HG03066 (cell line): Measurements from ENCODE around the gene ZNF710.

ENCODE experiments used
- ATAC-seq: cut with Tn5 transposase; IDR thresholded peaks from one replicate; pipeline ENCODE4 v1.9.1; 2021; ENCODE audit warnings: low read depth; ENCODE audit not compliant: unreplicated experiment

ZNF710 gene

DNA sequence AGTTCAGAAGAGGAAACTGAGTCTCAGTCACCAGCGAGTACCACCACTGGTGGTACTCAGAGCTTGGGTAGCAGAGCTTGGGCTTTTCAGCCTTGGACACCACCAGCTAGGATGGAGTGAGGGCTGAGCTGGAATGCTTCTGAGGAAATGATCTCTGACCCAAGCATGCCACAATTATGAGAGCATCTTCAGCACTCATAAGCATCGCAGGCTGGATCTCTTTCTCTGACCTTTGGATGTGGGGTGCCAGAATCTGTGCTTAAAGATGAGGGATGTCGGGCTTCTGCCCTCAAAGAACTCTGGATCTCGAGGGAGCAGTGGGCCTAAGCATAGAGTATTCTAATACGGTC lies 36.4 kb downstream of the ZNF710 start:
- no peak for ATAC-seq

DNA sequence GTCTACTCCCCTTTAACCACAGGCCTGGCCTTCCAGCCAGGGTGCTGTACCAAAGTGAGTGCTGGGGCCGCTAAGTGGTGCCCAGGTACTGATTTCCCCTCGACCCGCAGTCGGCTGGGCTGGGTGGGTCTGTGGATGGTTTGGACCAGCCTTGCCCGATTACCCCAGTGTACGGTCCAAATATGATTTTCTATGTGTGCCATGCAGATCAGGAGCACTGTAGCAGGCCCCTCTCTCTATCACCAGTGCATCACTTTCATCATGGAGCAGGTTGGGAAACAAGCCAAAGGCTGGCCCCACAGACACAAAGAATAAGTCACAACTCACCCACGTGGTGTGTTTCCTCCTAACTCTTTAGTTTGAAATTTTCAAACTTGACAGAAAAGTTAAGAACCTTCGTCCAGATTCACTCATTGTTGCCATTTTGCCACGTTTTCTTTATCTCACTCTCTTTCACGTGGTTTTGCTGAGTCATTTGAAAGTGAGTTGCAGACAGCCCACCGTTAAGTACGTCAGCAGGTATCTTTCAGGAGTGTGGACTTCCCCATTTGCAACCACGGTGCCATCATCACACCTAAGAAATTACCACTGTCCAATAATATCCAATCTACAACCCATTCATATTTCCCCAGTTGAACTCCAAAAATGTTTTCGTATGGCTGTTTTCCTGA lies 37.0 kb downstream of the ZNF710 start:
- no peak for ATAC-seq

DNA sequence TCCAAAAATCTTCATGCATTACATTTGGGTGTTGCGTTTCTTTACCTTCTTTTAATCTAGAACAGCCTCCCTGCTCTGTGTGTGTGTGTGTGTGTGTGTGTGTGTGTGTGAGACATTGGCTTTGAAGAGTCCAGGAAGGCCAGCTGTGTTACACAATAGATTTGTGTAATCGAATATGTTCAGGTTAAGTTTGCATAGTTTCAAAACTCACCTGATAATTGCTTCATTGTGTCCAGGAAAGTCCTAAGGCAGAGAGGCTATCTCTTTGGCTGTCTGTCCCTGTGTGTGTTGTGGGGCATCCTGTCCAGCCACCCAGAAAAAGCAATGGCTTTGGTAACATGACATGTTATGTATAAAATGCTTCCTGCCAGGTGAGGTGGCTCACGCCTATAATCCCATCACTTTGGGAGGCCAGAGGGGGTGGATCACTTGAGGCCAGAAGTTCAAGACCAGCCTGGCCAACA lies 37.5 kb downstream of the ZNF710 start:
- no peak for ATAC-seq

DNA sequence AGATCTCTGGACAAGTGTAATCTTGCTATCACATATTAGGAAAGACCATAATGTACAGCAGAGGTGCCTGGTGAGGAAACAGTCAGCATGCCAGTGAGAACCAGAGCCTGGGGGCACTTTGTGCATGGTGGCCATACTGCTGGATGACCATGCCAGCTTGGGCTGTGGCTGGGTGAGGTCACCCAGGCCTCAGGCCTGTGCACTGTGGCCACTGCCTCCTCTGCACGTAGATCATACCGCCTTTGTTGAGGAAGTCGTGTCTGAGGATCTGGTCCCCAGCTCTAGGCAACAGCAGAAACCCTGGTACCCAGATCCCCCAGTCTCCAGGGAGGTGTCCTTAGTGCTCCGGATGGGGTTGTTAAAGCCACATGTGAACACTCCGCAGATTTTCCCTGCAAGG lies 38.9 kb downstream of the ZNF710 start:
- no peak for ATAC-seq

DNA sequence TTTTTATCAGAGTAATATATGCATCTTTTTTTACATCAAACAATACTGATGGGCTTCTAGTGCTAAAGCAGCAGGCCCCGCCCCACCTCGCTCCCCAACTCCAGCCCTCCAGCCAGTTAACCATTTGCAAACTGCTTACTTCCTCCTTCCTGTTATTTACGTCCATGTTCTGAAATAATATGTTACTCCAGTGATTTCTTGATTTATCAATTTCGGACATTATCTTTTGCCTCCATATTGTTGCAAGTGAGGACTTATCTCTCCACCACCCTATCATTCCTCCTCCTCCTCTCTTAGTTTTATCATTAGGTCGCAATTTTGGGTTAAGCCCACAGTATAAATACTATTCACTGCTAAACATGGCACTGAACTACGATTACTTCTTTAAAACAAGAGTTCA lies 39.5 kb downstream of the ZNF710 start:
- ATAC-seq, result no peak

DNA sequence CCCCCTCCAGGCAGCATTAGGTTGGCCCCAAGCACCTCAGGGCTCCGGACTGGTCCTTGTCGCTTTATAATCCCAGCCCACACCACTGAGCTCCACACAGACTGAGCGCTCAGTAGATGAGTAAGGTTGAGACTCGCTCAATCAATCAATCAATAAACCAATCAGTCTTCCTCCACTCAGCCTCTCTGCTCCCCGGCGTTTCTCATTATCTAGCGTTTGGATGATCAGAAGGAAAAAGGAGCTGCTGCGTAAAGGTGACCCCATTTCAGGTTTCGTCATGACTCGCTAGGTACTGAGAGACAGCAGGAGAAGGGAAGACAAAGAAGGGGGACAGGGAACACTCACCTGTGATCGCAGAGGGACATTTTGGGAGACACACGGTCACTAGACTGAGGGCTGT lies 41.2 kb downstream of the ZNF710 start:
- ATAC-seq, result no peak

DNA sequence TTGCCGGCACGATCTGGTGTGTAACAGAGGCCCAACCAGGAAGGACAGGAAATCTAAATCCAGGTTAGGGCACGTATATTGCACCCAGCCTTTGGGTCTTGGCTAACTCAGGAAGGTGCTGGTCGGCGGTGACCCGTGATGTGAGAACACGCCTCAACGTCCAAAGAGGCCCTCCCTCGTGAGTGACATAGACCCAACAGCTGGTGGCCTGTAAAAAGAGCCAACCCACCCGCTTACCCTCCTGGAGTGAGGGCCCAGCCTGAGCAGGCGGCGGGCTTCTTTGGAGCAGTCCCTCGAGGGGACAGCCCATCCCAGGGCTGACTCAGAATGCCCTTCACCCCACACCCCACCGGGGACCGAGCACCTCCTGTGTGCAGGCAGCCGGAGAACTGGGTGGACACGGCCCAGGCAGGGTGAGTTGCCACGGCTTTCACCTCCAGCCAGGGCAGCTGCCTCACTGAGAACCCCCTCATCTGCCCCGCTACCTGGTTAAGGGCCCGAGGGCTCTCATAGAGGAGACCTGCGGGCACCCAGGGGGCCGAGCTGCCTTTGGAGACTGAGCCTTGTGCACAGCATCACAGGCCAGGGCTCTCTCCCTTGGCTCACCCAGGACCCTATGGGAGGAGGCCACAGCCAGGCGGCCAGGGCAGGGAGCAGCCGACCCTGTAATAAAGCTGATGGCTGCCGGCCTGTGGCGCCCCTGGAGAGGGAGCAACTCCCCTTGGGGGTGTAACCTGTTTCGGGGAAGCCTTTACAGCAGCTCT lies 41.8 kb downstream of the ZNF710 start:
- no peak for ATAC-seq

- no peak for ATAC-seq
Measured at GRCh38 chr15:90043530-90044010, 42.4 kb downstream of the ZNF710 start.

DNA sequence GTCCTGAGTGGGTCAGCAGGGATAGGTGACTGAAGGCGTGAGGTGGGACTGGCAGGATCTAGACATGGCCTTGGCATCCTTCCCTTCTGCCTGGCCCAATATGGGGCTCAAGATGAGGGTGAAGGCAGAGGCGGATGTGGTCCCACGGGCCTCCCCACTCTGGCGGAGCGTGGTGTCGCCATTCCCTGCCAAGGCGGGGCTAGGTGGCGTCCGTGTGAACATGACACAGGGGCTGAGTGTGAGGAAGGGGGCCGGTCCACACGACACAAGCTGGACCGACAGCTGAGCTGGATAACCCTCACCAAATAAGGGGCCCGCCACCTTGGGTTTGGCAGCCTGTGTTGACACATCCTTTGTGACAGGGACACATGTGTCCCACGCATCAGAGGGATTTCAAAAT lies 43.1 kb downstream of the ZNF710 start:
- no peak for ATAC-seq

DNA sequence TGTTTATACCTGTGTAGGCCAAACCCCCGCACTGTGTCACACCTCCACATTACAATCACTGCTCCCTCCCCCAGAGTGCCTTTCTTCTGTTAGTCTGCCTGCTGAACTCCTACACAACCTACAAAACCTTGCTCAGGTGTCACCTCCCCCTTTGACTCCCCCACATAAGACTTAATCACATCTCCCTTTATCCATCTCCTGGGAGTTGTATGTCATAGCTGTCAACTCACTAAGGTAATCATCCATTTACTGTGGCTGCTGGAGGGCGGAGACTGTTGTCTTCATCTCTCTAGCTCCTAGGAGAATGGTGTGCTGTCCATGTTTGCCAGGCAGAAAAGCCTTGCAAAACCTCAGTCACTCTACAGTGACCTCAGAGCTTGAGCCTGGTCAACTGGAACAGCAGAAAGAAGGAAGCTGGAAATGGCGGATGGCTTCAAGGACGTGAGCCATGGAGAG lies 43.8 kb downstream of the ZNF710 start:
- no peak for ATAC-seq

DNA sequence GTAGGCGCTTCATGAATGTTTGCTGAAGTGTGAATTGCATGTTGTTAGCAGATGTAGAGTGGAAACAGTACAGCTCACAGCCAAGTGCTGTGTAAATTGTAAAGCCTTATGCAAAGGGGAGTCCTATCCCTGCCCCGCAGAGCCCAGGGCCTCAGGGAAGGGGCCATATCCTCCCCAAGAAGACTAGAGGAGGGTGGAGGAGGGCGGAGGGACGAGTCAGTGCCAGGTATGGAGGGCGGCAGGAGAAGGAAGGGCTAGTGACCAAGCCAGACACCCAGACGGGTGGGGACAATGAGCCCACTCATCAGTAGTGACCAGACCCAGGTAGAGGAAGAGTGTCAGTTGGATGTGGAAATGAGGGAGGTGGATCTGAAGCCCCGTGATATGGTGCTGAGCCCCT lies 45.2 kb downstream of the ZNF710 start:
- no peak for ATAC-seq

- ATAC-seq, result no peak
Measured at GRCh38 chr15:90046911-90047392, 45.8 kb downstream of the ZNF710 start.

- no peak for ATAC-seq
Measured at GRCh38 chr15:90047956-90048575, 46.9 kb downstream of the ZNF710 start.

GRCh38 chr15:90049030-90049429 lies 47.9 kb downstream of the ZNF710 start:
- no peak for ATAC-seq

DNA sequence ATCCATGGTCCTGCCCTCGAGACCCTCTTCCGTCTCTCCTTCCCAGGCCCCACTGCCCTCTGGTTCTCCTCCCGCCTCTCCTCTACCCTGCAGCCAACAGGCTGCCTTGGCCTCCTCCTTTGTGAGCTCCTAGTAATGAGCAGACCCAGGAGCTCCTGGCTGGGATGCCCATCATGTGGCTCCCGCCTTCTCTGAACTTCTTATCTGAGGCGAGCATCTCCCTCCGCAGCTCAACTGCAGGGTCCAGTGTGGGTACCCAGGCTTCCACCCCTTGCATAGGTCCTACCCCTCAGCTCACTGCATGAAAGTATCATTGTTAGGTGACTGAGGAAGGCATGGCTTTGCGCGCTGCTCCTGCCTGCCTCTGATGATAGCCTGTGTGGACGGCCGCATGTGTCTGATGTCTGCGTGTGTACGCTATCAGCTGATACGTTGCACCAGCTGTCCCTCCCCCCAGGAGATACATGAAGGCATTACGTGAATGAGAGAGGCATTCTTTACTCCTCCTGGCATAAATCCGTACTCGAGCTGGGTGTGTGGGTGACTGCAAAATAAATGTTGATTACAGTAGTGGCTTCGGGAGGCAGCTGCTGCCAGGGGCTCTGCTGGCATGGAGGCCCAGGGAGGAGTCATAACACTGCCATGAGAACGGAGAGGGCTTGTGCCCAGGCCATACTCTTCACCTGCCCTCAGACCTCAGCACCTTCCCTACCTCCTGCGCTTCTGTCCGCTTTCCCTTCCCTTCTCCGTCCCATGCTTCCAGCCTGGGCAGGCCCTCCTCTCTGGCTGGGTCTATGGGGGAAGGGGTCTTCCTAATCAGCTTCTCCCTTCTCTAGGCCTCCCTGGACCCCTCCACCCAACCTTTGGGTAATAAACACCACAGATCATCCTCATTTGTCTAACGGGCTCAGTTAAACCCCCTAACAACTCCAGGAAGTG lies 48.8 kb downstream of the ZNF710 start:
- no peak for ATAC-seq

- no peak for ATAC-seq
Measured at GRCh38 chr15:90051874-90052273, 50.8 kb downstream of the ZNF710 start.

GRCh38 chr15:90053685-90054466 lies 52.8 kb downstream of the ZNF710 start:
- no peak for ATAC-seq

- no peak for ATAC-seq
Measured at GRCh38 chr15:90054618-90055097, 53.5 kb downstream of the ZNF710 start.

DNA sequence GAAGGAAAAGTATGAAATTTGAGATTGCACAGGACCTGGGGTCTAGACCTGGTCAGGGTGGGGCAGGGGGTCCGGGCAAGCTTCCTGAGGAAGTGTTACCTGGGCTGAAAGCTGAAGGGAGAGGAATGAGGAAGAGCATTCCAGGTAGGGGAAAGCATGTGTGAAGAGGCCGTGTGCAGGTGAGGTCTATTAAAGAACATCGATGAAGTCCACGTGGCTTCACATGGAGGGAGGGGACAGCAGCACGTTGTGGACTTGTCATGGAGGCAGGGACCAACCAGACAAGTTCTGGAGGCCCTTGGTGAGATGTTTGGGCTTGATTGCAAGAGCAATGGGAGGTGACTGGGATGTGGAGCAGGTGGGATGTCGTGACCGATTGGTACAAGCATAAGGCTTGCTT lies 54.1 kb downstream of the ZNF710 start:
- ATAC-seq, result no peak
